ENCODE results near the gene ZNRF2. TPM values are rescaled to one million over a fixed set of nuclear protein-coding genes. Genes with fewer than 3 reads are reported as not detected.

Gene ZNRF2
- total and polyA plus RNA-seq, 2 of the 4 experiments (the other 2 are of a cell fraction): 0.31 to 0.54 TPM

DNA sequence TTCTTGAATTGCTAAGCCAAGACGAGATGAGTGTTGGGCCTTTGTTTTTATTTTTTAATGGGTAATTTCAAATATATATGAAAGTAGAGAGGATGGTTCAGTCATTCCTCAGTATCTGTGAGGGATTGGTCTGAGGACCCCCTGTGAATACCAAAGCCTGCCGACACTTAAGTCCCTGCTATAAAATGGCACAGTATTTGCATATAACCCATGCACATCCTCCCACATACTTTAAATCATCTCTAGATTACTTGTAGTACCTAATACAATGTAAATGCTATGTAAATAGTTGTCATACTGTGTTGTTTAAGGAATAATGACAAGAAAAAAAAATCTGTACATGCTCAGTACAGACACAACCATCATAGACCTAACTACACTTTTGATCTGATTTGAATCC lies 120.8 kb downstream of the ZNRF2 start:
- no TSS peak for BruUV-seq (replicated peaks)
- H3K4ac ChIP-seq (ENCODE audit: low read depth, low read length): no peak overlapping the region
- H2BK20ac ChIP-seq (ENCODE audit: low read depth, low read length): no peak overlapping the region
- no peak overlapping the region for H2BK15ac ChIP-seq (ENCODE audit: low read depth, low read length)
- in situ Hi-C loops (cut with MboI; ENCODE audit: low sequenced_read_pairs) (no loop called here), dilution Hi-C loops (cut with HindIII; ENCODE audit: low sequenced_read_pairs, unreplicated experiment) (no loop called here), intact Hi-C loops (cut with micrococcal nuclease) (no loop called here)
- no peak overlapping the region for H4K5ac ChIP-seq (ENCODE audit: low read depth, low read length)
- H3K27ac ChIP-seq (ENCODE audit: insufficient read depth, low read length): no peak overlapping the region
- no peak overlapping the region for H3K14ac ChIP-seq (replicated peaks; ENCODE audit: low read depth, low read length)
- DNase-seq (no peak), ATAC-seq (ENCODE audit: low read depth) (no peak)
- POLR2A ChIA-PET (ENCODE audit: unreplicated experiment): no interaction called here
- no peaks in the 10 kb centered on the region for H3K79me1 ChIP-seq (ENCODE audit: low read depth in 1 of 2, low read length in 2 of 2)
- H2AFZ ChIP-seq (replicated peaks; ENCODE audit: low read length, poor library complexity): no peak overlapping the region
- no peaks in the 10 kb centered on the region for H3K9me3 ChIP-seq (ENCODE audit: control insufficient read depth, insufficient read depth, low read length)
- H2BK120ac ChIP-seq (ENCODE audit: low read depth, low read length): no peak overlapping the region
- H3K18ac ChIP-seq (ENCODE audit: low read depth, low read length): no peak overlapping the region
- no peaks in the 10 kb centered on the region for H3K36me3 ChIP-seq (ENCODE audit: control insufficient read depth, insufficient read depth, low read length)
- no peaks in the 10 kb centered on the region; the same call in 1 of the 2 replicates for H3K27me3 ChIP-seq (ENCODE audit: control insufficient read depth, insufficient read depth, low read length)
- no peaks in the 10 kb centered on the region for H3K4me1 ChIP-seq (ENCODE audit: control insufficient read depth, insufficient read depth, low read length)
- H4K8ac ChIP-seq (ENCODE audit: low read depth in 2 of 2, low read length in 2 of 2): no peak overlapping the region
- no peak overlapping the region for H3K9ac ChIP-seq (ENCODE audit: low read depth, low read length)
- H4K20me1 ChIP-seq (ENCODE audit: insufficient read depth, low read length): no peaks in the 10 kb centered on the region
- no peak overlapping the region for H2AK9ac ChIP-seq (replicated peaks; ENCODE audit: low read depth, low read length, poor library complexity)
- no peak overlapping the region for H2AK5ac ChIP-seq (ENCODE audit: low read depth, low read length)
- no peak overlapping the region for H3K4me2 ChIP-seq (ENCODE audit: low read depth, low read length)
- no peak overlapping the region for H3K56ac ChIP-seq (ENCODE audit: extremely low read depth, insufficient read depth, low read length)
- no peak overlapping the region for H3K23ac ChIP-seq (ENCODE audit: low read depth, low read length)
- no peak overlapping the region for H4K91ac ChIP-seq (ENCODE audit: insufficient read depth, low read depth, low read length)
- no peak for TF ChIP-seq MXI1 (IDR thresholded peaks at IDR 0.05; ENCODE audit: borderline replicate concordance, low read depth, low read length)
- TF ChIP-seq RFX5 (IDR thresholded peaks at IDR 0.05; ENCODE audit: low read depth, low read length): no peak
- no peak for TF ChIP-seq FOS (IDR thresholded peaks at IDR 0.05; ENCODE audit: low read depth, low read length)
- TF ChIP-seq, protein P1, sequence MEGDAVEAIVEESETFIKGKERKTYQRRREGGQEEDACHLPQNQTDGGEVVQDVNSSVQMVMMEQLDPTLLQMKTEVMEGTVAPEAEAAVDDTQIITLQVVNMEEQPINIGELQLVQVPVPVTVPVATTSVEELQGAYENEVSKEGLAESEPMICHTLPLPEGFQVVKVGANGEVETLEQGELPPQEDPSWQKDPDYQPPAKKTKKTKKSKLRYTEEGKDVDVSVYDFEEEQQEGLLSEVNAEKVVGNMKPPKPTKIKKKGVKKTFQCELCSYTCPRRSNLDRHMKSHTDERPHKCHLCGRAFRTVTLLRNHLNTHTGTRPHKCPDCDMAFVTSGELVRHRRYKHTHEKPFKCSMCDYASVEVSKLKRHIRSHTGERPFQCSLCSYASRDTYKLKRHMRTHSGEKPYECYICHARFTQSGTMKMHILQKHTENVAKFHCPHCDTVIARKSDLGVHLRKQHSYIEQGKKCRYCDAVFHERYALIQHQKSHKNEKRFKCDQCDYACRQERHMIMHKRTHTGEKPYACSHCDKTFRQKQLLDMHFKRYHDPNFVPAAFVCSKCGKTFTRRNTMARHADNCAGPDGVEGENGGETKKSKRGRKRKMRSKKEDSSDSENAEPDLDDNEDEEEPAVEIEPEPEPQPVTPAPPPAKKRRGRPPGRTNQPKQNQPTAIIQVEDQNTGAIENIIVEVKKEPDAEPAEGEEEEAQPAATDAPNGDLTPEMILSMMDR (conservative IDR thresholded peaks at IDR 0.05; ENCODE audit: low read depth, low read length): no peak
- TF ChIP-seq NFE2L2 (IDR thresholded peaks at IDR 0.05; ENCODE audit: low read depth, low read length): no peak
- TF ChIP-seq CHD1 (IDR thresholded peaks at IDR 0.05; ENCODE audit: low read depth, low read length): no peak
- TF ChIP-seq, protein P2, sequence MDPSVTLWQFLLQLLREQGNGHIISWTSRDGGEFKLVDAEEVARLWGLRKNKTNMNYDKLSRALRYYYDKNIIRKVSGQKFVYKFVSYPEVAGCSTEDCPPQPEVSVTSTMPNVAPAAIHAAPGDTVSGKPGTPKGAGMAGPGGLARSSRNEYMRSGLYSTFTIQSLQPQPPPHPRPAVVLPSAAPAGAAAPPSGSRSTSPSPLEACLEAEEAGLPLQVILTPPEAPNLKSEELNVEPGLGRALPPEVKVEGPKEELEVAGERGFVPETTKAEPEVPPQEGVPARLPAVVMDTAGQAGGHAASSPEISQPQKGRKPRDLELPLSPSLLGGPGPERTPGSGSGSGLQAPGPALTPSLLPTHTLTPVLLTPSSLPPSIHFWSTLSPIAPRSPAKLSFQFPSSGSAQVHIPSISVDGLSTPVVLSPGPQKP (IDR thresholded peaks at IDR 0.05; ENCODE audit: borderline replicate concordance, low read depth, low read length): no peak
- TF ChIP-seq, protein P3, sequence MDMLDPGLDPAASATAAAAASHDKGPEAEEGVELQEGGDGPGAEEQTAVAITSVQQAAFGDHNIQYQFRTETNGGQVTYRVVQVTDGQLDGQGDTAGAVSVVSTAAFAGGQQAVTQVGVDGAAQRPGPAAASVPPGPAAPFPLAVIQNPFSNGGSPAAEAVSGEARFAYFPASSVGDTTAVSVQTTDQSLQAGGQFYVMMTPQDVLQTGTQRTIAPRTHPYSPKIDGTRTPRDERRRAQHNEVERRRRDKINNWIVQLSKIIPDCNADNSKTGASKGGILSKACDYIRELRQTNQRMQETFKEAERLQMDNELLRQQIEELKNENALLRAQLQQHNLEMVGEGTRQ (IDR thresholded peaks at IDR 0.05; ENCODE audit: low read depth, low read length): no peak
- TF ChIP-seq POLR2A (IDR thresholded peaks at IDR 0.05; ENCODE audit: low read depth, low read length): no peak
- CTCF ChIA-PET: no interaction called here
- no CpG with 5 or more reads among the region's 2 CpGs for WGBS, 2 experiments (ENCODE audit: extremely low coverage in 2 of 2, insufficient read length in 1 of 2)
- H3K4me3 ChIP-seq (ENCODE audit: insufficient read depth, low read depth, low read length): no peak overlapping the region
- 0 out of 2 replicates have a peak, but pooled peaks cover 4% of the 10 kb centered on the region for H3K9me1 ChIP-seq (ENCODE audit: insufficient read depth, low read length)
- H2BK5ac ChIP-seq (ENCODE audit: low read depth, low read length, poor library complexity, severe bottlenecking): no peak overlapping the region

All from IMR-90 (cell line).